Measurements from ENCODE around the gene ABCA13. TPM values are rescaled to one million over a fixed set of nuclear protein-coding genes. Genes with fewer than 3 reads are reported as not detected.

The ABCA13 gene
- total and polyA plus RNA-seq, 2 of the 4 experiments (the other 2 are of a cell fraction), result under 0.01 to 0.07 TPM

DNA sequence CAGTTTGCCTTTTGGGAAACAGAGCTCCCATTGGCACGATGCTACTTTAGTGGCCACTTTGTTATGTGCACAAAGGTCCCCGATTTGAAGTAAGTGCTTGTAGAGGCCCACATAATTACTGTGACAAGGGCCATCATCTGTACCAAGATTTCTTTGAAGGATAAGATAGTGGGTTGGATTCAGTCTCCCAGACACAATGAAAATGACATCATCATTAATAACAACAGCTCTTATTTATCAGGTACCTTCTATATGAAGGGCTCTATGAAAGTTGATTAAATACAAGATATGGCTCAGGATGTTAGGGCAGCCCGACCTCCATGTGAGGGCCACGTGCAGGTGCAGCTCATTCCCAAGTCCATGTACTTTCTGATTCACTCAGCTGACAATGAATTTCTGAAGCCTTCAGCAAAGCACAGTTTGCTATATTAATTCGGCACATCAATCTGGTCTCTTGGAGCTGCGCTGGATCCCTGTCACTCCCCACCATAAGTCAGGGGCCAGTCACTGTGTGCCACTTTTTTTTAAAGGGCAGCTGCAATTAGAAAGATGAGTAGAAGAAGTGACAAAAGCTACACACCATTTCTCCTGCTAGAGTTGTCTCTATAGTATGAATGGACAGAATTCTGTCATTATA, 140.3 kb downstream of the ABCA13 start:
- Histone ChIP-seq H2BK120ac (ENCODE audit: low read depth, low read length) (no peak overlapping the region), H4K8ac (ENCODE audit: low read depth in 2 of 2, low read length in 2 of 2) (no peak overlapping the region), H3K18ac (ENCODE audit: low read depth, low read length) (no peak overlapping the region), H3K4me2 (ENCODE audit: low read depth, low read length) (no peak overlapping the region), H3K9me1 (ENCODE audit: insufficient read depth, low read length) (no peaks in the 10 kb centered on the region), H3K23ac (ENCODE audit: low read depth, low read length) (no peak overlapping the region), H4K5ac (ENCODE audit: low read depth, low read length) (no peak overlapping the region), H3K4ac (ENCODE audit: low read depth, low read length) (no peak overlapping the region), H2AFZ (replicated peaks; ENCODE audit: low read length, poor library complexity) (no peak overlapping the region), H3K14ac (replicated peaks; ENCODE audit: low read depth, low read length) (no peak overlapping the region), H2BK15ac (ENCODE audit: low read depth, low read length) (no peak overlapping the region), H2BK20ac (ENCODE audit: low read depth, low read length) (no peak overlapping the region), H3K9me3 (ENCODE audit: control insufficient read depth, insufficient read depth, low read length) (no peaks in the 10 kb centered on the region), H3K4me1 (ENCODE audit: control insufficient read depth, insufficient read depth, low read length) (no peaks in the 10 kb centered on the region), H2AK9ac (replicated peaks; ENCODE audit: low read depth, low read length, poor library complexity) (no peak overlapping the region), H4K91ac (ENCODE audit: insufficient read depth, low read depth, low read length) (no peak overlapping the region), H3K79me1 (ENCODE audit: low read depth in 1 of 2, low read length in 2 of 2) (no peaks in the 10 kb centered on the region), H3K27ac (ENCODE audit: insufficient read depth, low read length) (no peak overlapping the region), H3K27me3 (ENCODE audit: control insufficient read depth, insufficient read depth, low read length) (no peaks in the 10 kb centered on the region), H4K20me1 (ENCODE audit: insufficient read depth, low read length) (no peaks in the 10 kb centered on the region), H3K36me3 (ENCODE audit: control insufficient read depth, insufficient read depth, low read length) (no peaks in the 10 kb centered on the region), H3K4me3 (ENCODE audit: insufficient read depth, low read depth, low read length) (no peak overlapping the region), H3K9ac (ENCODE audit: low read depth, low read length) (no peak overlapping the region), H2BK5ac (ENCODE audit: low read depth, low read length, poor library complexity, severe bottlenecking) (no peak overlapping the region), H2AK5ac (ENCODE audit: low read depth, low read length) (no peak overlapping the region), H3K56ac (ENCODE audit: extremely low read depth, insufficient read depth, low read length) (no peak overlapping the region)
- CTCF ChIA-PET, result interaction anchor here (1.5 to 2.1 kb wide), 2 partner anchors 12 to 22 kb away, joined by 4 to 10 read pairs; no protein-coding TSS in a partner anchor
- dilution Hi-C loops (cut with HindIII; ENCODE audit: low sequenced_read_pairs, unreplicated experiment) (no loop called here), in situ Hi-C loops (cut with MboI; ENCODE audit: low sequenced_read_pairs) (no loop called here), intact Hi-C loops (cut with micrococcal nuclease) (no loop called here)
- POLR2A ChIA-PET (ENCODE audit: unreplicated experiment), result no interaction called here
- no TSS peak for BruUV-seq (replicated peaks)
- ATAC-seq (ENCODE audit: low read depth) (no peak), DNase-seq (no peak)
- TF ChIP-seq MAZ (IDR thresholded peaks at IDR 0.05; ENCODE audit: borderline replicate concordance, low read depth, low read length), result no peak
- TF ChIP-seq POLR2A (IDR thresholded peaks at IDR 0.05; ENCODE audit: low read depth, low read length), result no peak
- TF ChIP-seq, protein P1, sequence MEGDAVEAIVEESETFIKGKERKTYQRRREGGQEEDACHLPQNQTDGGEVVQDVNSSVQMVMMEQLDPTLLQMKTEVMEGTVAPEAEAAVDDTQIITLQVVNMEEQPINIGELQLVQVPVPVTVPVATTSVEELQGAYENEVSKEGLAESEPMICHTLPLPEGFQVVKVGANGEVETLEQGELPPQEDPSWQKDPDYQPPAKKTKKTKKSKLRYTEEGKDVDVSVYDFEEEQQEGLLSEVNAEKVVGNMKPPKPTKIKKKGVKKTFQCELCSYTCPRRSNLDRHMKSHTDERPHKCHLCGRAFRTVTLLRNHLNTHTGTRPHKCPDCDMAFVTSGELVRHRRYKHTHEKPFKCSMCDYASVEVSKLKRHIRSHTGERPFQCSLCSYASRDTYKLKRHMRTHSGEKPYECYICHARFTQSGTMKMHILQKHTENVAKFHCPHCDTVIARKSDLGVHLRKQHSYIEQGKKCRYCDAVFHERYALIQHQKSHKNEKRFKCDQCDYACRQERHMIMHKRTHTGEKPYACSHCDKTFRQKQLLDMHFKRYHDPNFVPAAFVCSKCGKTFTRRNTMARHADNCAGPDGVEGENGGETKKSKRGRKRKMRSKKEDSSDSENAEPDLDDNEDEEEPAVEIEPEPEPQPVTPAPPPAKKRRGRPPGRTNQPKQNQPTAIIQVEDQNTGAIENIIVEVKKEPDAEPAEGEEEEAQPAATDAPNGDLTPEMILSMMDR (conservative IDR thresholded peaks at IDR 0.05; ENCODE audit: low read depth, low read length), result no peak
- TF ChIP-seq CHD1 (IDR thresholded peaks at IDR 0.05; ENCODE audit: low read depth, low read length), result no peak
- TF ChIP-seq BHLHE40 (IDR thresholded peaks at IDR 0.05; ENCODE audit: low read depth, low read length), result no peak
- no peak for TF ChIP-seq CEBPB (IDR thresholded peaks at IDR 0.05; ENCODE audit: low read depth, low read length)
- no peak for TF ChIP-seq NFE2L2 (IDR thresholded peaks at IDR 0.05; ENCODE audit: low read depth, low read length)
- no peak for TF ChIP-seq MAFK (IDR thresholded peaks at IDR 0.05; ENCODE audit: low read depth, low read length)
- TF ChIP-seq FOS (IDR thresholded peaks at IDR 0.05; ENCODE audit: low read depth, low read length), result no peak
- TF ChIP-seq, protein P2, sequence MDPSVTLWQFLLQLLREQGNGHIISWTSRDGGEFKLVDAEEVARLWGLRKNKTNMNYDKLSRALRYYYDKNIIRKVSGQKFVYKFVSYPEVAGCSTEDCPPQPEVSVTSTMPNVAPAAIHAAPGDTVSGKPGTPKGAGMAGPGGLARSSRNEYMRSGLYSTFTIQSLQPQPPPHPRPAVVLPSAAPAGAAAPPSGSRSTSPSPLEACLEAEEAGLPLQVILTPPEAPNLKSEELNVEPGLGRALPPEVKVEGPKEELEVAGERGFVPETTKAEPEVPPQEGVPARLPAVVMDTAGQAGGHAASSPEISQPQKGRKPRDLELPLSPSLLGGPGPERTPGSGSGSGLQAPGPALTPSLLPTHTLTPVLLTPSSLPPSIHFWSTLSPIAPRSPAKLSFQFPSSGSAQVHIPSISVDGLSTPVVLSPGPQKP (IDR thresholded peaks at IDR 0.05; ENCODE audit: borderline replicate concordance, low read depth, low read length), result no peak
- TF ChIP-seq, protein P3, sequence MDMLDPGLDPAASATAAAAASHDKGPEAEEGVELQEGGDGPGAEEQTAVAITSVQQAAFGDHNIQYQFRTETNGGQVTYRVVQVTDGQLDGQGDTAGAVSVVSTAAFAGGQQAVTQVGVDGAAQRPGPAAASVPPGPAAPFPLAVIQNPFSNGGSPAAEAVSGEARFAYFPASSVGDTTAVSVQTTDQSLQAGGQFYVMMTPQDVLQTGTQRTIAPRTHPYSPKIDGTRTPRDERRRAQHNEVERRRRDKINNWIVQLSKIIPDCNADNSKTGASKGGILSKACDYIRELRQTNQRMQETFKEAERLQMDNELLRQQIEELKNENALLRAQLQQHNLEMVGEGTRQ (IDR thresholded peaks at IDR 0.05; ENCODE audit: low read depth, low read length), result no peak
- no peak for TF ChIP-seq RAD21 (IDR thresholded peaks at IDR 0.05; ENCODE audit: low read length)
- TF ChIP-seq RCOR1 (IDR thresholded peaks at IDR 0.05; ENCODE audit: insufficient replicate concordance, low read length), result no peak
- TF ChIP-seq RFX5 (IDR thresholded peaks at IDR 0.05; ENCODE audit: low read depth, low read length), result no peak
- 80% methylated on average over 1 of the region's 6 CpGs; no CpG with 5 or more reads in 1 of the 2 experiments for WGBS, 2 experiments (ENCODE audit: extremely low coverage in 2 of 2, insufficient read length in 1 of 2)
